NOMO-1 treated with dmso at 0.1 percent for 144 hours (cell line): Measurements from ENCODE around the gene KRT85.
"Not testable (repeated sequence)": the region's sequence is repeated elsewhere in the genome, so short reads cannot be mapped to it uniquely, and the experiment has no call there.

Experiments
- DNase-seq: peaks from one replicate; lab custom pipeline; 2025; ENCODE audit not compliant: unreplicated experiment; lab: John Stamatoyannopoulos, UW

Gene KRT85

DNA sequence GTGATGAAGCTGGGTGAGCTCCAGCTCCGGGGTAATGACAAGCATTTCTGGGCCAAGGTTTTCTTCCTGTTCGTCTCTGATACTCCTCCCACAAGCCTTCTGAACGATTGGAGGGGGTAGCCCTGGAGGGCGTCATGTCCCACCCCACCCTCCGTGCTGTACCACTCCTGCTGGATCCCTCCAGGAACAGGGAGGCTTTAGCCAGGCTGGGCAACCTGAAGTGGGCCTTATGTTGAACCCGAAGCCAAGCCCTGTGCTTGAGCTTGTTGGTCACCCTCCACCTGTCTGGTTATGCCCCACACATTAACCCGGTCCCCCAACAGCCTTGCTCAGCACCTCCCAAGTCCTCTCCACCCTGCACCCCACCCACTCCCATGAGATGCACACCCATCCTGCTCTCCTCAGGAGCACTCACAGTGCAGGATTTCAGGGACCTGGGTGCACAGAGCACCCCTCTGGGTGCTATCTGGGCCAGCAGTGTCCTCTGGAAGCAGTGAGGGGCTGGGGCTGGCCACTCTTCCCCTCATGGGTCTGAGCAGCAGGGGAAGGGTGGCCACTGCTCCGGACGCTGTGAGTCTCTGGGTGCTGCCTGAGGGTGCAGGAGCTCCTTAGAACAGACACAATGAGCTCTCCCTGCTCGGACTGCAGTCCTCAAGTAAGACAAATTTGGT, 39.3 kb downstream of the KRT85 start:
- DNase-seq, result no peak

DNA sequence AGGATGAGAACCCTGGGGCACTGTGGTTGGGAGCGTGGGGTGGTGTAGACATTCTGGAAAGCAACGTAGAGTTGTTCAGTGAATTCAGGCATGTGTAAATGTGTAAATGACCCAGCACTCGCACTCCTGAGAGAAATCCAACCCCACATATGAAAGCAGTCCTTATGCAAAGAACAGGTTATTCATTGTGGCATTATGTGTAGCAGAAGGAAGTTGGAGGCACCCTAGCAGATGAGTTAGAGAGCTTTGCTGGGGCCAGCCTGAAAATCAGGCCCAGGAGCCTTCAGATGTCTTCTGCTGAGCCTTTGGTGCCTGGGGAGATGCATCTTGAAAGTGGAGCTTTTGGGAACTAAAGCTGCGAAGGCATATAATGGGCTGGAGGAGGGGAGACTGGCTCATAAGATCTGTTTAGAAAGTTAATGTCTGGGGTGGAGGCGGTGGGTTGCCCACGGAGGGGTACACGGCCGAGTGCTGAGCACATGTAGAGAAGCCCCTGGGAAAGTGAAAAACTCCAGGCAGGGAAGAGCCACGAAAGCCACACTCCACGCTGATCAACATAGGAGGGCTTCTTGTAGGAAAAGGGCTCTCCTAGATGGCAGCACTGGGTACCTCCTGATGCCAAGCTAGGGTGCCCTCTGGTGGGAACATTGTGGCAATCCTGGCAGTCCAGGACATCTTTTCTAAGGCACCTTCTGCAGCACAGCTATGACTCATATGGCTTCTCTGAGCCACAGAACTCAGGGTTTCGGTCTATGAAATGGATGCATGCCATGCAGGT, 40.0 kb downstream of the KRT85 start:
- DNase-seq, result peak; percentile 65

DNA sequence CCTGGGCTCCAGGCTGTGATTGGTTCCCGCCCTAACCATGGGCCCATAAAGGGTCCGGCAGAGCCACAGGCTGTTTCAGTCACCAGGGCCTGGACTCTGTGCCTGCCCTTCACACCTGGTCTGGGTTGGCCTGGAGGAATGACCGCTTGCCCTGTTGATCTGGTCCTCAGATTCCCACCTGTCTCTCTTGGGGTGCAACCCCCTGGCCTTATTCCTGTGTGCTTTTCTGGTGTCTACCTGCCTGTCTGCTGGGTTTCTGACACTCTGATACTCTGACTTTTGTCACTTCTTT, 43.2 kb downstream of the KRT85 start:
- no peak for DNase-seq

DNA sequence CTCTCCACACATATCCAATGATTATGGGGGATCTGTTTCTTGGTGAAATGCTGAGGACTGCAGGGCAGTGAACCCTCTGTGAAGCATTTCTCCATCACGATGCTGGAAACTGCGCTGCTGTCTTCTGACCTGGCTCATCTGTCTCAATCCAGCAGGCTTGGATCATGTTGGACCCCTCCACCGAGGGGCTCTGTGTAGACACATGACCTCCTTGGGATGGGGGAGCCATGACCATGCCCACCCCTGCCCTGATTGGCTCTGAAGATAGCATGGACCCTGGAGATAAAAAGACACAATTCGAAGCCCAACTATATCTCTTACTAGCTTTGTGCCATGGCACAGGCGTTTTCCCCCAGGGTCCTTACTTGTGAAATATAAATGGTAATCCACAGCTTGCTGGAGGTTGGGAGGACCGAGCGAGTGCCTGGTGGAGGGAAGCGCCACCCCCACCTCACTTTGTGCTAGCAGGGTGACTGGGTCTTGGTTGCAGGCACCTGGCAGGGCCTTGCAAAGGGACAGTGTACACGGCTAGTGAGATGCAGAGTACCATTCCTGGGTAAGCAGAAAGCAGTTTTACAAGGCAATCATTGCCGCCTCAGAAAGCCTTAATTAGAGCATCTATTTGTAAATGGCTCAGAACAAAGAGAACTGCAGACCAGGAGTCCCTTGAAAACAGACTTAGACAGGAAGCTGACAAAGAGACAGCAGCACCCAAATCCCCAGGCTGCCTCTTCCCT, 43.7 kb downstream of the KRT85 start:
- no peak for DNase-seq

DNA sequence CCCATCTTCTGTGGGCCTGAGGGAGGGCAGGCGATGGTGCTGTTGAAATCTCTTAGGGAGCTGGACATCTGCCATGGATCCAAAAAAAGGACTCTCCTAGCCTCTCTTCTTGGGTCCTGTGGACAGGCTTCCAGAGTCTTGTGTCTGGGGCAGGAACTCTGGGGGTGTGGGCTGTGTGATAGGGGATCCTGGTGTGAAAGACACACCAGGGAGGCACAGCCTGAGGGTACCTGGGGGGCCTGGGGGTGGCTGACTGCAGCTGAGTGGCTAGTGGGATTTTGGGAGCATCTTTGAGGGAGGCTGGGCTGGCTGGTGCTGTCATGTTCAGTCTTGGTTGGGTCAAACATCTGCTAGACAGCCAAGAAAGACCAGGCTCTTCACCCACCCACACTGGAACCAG, 44.3 kb downstream of the KRT85 start:
- DNase-seq, result no peak

DNA sequence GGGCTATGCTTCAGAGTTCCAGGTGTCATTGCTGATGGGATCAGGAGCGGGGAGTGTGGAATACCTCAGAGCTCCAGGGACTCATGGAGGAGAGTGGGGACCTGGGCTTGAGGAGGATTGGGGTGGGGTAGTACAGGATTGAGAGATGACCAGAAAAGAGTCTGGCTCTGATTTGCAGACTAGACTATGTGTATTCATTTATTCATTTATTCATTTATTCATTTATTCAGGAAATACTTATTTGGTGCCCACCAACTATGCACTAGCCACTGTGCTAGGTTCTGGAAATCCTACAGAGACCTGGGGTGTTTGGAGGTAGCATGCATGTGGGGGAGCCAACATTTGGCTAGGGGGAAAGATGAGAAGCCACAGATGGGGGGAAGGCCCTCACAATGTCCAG, 45.2 kb downstream of the KRT85 start:
- DNase-seq, result no peak

DNA sequence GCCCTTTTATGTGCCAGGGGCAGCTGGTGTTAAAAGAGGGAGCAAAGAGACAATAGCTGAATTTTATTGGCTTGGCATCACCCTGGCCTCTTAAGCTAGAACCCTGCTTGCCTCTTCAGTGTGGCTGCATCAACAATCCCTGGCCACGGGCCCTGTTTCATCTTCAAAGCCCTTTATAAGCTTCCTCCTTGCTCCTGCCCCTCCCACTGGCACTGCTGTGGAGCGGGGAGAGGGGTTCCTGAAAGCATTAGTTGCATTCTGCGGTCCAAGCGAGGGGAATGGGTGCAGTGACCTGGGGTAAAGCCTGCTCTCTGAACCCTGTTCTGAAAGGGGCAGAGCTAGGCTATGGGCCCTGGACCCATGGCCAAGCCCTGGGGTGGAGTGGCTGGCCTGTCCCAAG, 45.9 kb downstream of the KRT85 start:
- no peak for DNase-seq

DNA sequence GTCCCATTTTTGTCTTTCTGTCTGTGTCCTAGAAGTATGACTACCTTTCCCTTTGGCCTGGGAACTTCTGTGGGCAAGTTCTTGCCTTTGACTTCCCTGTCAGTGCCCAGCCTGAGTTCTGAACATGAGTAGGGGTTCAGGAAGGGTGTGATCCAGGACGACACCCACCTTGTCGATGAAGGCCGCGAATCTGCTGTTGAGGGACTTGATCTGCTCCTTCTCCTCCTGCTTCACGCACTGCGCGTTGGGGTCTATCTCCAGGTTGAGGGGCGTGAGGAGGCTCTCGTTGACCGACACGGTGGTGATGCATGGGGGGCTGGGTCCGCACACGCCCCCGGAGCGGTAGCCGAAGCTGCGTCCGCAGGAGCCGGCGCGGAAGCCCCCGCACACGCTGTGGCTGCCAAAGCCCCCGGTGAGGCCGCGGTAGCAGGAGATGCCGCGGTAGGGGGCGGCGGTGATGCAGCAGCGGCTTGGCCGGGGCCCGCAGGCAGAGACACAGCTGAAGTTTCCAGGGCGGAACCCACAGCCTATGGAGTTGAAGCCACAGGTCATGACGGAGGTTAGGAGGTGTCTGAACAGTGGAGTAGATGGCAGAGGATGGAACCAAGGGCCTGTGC, 46.4 kb downstream of the KRT85 start, which contains the start of gene KRT83:
KRT83 (minus strand) TSS at position 615 of the 617 bp plus-strand sequence; CDS start at position 552, 63 bp downstream.
- DNase-seq, result no peak

DNA sequence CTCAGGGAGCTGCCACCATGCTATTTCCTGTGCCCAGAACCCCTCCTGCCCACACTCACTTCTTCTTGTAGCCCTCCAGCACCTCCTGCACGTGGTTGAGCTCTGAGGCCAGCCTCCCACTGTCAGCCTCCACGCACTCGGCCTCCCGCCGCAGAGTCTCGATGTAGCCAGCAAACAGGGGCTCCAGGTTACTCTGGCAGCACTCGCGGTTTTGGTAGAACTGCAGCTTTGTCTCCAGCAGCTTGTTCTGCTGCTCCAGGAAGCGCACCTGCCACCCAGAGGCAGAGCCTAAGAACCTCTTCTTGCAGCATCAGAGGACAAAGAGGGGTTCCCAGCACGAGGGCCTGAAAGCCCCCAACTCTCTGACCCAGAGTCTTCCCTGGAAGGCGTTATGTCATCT, 48.2 kb downstream of the KRT85 start:
- no peak for DNase-seq

DNA sequence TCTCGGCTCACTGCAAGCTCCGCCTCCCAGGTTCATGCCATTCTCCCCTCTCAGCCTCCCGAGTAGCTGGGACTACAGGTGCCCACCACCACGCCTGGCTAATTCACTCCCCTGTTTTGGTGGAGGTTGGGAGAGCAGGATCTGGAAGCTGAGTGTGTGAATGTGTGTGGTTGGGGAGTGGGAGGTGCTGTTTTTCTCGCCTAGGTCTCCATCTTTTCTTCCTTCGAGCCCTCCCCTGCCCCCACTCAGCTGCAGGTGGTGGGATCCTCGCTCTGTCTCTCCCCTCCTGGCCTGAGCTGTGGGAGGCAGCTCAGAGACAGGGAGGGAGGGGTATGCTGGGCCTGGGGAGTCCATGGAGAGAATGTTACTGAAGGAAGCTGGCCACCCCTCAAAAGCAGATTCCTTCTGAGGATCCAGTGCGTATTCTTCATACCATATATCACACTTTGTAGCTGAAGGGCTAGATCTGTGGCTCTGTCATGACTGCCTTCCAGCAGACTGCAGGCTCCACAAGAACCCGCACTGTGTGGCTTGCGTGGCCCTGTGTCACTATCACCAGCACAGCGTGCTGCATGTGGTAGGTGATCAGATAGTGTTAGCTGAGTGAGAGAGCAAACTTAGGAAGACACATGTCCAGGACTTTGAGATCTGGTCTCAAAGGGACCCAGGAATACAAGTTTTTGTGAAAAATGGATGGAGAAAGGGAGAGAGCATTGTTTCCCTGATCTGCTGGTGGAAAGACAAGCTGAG, 48.9 kb downstream of the KRT85 start:
- no peak for DNase-seq

DNA sequence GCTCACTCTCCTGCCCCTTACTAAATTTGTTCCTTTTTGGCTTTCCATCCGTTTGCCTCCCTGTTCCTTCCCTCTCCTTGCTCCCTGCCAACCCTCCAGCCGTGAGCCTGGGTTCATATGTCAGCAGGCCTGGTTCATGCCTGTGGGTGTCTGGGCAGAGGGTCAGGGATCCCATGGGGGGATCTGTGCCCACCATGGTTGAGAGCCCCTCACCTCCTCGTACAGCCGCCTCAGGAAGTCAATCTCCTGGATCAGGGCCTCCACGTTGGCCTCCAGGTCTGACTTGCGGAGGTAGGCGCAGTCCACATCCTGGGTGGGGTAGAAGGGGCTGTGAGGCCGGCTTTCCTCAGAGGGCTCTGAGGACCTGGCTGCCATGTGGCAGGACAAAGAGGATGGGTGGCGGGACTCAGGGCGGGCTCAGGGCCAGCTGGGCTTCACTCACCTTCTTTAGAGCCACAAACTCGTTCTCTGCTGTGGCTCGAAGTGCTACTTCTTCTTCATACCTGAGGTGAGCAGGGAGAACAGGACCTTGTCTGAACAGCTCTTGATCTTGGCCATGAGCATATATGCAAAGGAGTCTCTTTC, 49.7 kb downstream of the KRT85 start:
- DNase-seq, result no peak

DNA sequence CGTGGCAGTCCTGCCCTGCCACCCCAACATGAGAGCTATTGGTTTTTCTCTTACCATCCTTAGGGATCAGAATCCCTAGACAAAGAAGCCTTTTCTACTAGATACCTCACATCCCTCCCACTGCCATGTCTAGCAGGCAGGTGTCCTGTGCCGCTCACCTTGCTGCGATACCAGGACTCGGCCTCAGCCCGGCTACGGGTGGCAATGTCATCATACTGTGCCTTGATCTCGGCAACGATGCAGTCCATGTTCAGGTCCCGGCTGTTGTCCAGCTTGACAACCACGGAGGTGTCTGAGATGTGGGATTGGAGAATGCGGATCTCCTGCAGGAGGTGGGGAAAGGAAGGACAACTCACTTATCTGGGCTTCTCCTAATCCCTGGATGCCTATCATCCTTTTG, 50.6 kb downstream of the KRT85 start:
- no peak for DNase-seq

DNA sequence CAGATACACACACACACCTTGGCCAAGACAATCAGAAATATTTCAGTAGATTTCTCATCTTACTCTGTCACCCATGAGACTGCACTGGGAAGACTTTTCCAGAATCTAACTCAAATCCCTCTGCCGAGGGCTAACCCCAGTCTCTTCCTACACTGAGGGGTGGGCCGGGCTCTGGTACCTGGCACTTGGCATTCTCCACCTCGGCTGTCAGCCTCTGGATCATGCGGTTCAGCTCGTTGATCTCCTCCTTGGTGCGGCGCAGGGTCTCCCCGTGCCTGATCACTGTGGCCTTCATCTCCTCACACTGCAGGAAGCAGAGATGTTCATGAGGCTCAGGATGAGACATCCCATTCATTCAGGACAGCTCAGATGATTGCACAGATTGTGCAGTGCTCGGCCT, 51.0 kb downstream of the KRT85 start:
- no peak for DNase-seq

DNA sequence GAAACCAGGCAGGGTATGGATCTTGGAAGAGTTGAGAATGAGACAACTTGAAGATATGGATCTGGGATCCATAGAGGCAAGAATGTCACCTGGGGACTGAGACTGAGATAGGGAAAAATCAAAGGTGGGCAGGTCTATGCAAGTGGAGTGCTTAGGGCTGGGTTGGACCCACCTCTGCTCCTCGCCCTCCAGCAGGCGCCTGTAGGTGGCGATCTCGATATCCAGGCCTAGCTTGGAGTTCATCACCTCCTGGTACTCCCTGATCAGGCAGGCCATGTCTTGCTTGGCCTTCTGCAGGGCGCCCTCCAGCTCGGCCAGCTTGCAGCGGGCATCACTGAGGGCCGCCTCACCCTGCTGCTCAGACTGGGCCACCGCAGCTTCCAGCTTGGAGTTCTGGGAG, 51.6 kb downstream of the KRT85 start:
- DNase-seq, result not testable (repeated sequence)

DNA sequence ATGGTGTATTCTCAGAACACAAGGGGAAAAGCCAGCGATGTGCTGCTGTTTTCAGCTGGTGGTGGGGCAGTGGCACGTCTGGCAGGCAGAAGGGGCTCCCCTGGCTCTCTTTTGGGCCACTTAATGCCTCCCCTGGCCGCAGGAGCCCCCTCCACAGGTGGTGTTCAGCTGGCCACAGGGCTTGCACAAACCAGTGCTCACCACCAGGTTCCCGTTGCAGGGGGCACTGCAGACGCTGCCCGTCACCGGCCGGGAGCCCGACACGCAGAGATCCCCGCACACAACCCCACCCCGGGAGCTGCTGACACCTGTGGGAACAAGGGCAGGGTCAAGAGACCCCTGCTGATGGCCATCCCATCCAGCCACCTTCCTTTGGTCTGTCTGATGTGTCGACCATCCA, 52.8 kb downstream of the KRT85 start:
- no peak for DNase-seq

DNA sequence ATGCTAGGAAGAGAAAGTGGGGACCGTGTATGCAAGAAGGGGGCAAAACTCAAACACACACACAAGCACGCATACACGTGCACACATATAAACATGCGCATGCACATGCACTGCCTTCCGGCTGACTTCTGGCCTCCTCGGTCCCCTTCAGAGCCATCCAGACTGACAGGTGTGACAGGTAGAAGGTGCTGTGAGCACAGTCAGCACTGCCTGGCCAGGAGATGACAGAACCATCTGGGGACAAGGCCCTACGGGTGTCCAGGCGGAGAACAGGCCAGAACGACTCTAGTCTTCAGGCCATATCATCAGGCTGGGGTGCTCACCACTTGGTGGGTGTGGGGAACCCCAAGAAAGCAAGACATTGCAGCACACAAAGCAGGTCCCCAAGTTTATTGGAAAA, 53.4 kb downstream of the KRT85 start:
- DNase-seq, result no peak

DNA sequence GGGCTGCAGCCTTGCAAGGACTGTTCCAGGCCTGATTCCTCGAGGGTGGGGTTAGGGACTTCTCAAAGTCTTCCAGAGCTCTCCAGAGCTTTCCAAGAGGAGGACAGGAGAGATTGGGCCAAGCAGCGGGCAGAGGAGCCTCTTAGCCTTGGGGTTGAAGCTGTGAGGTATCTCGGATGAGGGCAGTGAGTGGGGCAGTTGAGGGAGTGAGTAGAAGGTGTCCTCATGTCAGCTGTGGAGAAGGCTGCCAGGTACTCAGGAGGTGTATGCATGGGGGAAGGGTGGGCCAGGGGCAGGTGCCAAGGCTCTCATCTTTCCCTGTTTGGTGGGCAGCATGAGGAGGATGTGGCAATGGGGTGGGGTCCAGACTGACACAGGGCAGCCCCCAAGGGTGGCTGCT, 53.8 kb downstream of the KRT85 start:
- no peak for DNase-seq

DNA sequence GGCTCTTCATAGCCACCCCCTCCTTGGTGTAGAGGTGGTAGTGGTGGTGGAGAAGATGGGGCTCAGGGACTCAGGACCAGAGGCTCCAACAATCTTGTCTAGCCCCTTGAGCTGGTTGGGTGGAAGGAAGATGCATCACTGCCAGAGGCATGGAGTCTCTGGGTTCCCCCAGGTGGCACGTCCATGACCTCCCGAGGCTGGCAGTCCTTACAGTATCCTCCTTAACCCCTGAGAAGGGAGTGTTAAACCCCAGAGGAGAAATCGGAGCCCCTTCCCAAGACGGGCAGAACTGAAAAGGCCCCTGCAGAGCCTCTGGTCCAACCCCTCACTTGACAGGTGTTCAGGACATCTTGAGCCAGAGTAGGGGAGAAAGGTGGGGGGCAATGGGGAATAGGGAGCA, 55.2 kb downstream of the KRT85 start:
- DNase-seq, result no peak

DNA sequence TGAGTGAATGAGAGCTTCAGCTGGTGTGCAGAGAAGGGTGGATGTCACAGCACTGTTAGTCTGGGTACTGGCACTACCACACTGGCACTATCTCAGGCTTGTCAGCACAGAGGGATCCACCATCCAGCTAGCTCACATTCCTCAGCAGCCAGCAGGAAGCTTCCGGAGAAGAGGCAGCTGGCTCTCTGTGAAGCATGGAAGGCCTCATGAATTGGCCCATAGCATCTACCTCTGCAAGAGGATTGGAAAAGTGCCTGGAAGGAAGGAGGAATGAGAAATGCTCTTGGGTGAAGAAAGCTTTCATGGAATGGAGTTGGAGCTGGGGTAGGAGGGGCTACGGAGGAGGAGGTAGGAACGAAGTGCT, 56.0 kb downstream of the KRT85 start:
- DNase-seq, result no peak

DNA sequence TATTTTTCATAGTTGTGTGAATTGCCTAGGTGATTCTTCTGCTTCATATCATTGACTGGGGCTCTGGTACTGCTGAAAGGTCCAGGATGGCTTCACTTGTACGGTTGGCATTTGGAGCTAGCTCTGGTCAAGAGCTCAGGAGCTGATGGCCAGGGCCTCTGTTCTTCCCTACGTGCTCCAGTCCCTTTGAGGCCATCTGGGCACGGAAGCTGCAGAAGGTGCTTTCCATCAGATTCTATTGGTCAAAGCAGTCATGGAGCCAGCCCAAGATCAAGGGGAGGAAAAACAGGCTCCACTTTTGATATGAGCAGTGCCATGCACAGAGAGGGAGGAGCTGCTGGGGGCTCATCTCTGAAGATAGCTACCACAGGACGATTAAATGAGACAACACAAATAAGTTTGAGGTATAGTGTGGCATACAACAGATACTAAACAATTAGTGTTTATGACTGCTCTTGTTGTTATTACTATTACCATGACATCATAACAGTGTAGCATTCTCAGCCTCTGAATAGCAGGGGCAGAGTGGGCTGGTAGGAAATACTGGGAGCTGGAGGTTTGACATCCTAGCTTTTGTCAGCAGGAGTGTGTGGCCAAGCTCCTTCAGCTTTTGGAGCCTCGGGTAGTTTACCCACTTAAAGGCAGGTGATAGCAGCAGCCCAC, 56.5 kb downstream of the KRT85 start:
- no peak for DNase-seq
